Endothelial cell of umbilical vein (primary cell): ENCODE data around the gene RAD51B. TPM values are rescaled to one million over a fixed set of nuclear protein-coding genes. Genes with fewer than 3 reads are reported as not detected.
"Not testable (repeated sequence)": the region's sequence is repeated elsewhere in the genome, so short reads cannot be mapped to it uniquely, and the experiment has no call there.

Experiments used
- BruUV-seq: library from RNA; stranded (reverse); fragments of 400-500 nt; replicated peaks from 2 replicates; lab custom pipeline; 2021; lab: Mats Ljungman, UMichigan
- CTCF ChIA-PET: fragments of 300-600, 350-600 bp; sonication (Branson Sonifier 250); formaldehyde crosslinking; loops from one replicate; lab custom pipeline; 2021; ENCODE audit warnings: antibody characterized with exemption, inconsistent platforms; lab: Charles Lee
- POLR2A ChIA-PET: fragments of 300-600, 350-600 bp; sonication (Branson Sonifier 250); formaldehyde crosslinking; loops from one replicate; lab custom pipeline; 2021; ENCODE audit warnings: antibody characterized with exemption, inconsistent platforms; lab: Charles Lee
- DNase-seq: peaks from one replicate; pipeline ENCODE4 v3.0.0-alpha.2; 2011; ENCODE audit warnings: low read depth, low spot score
- FAIRE-seq: peaks from 2 replicates; lab custom pipeline; 2011; peaks lifted over from hg19 to GRCh38; lab: Jason Lieb, UNC
- H2AFZ ChIP-seq: 2 replicates; pipeline ENCODE4 v1.6.0; 2012; ENCODE audit warnings: low read depth, low read length, control low read depth, inconsistent platforms
- H3K27ac ChIP-seq: 2 replicates; pipeline ENCODE4 v1.5.1; 2011; ENCODE audit warnings: low read depth, mild to moderate bottlenecking, control low read depth, low read length, moderate library complexity; ENCODE audit not compliant: insufficient read depth
- H3K27me3 ChIP-seq, 2 experiments: 2 replicates each; pipeline versions ENCODE4 v1.6.0 to v1.6.1; 2011; ENCODE audit warnings: low read length in 2 of 2, mixed read lengths in 1 of 2; ENCODE audit not compliant: control insufficient read depth in 2 of 2, insufficient read depth in 2 of 2
- H3K36me3 ChIP-seq, 2 experiments: 2 replicates in 1 of 2; 3 replicates in 1 of 2; pipeline ENCODE4 v1.5.1; 2011; ENCODE audit warnings: low read length in 2 of 2, mild to moderate bottlenecking in 1 of 2, moderate library complexity in 1 of 2; ENCODE audit not compliant: control insufficient read depth in 2 of 2, insufficient read depth in 2 of 2; ENCODE audit errors: extremely low read depth in 1 of 2
- H3K4me1 ChIP-seq: 3 replicates; pipeline ENCODE4 v1.5.1; 2011; ENCODE audit warnings: mild to moderate bottlenecking, low read length; ENCODE audit not compliant: control insufficient read depth, insufficient read depth; ENCODE audit errors: extremely low read depth
- H3K4me2 ChIP-seq: 2 replicates; pipeline ENCODE4 v1.6.1; 2011; ENCODE audit warnings: low read length, control low read depth, mixed read lengths; ENCODE audit not compliant: insufficient read depth
- H3K4me3 ChIP-seq, 3 experiments: fragments of 200-600 bp in 1 of 3; sonication (generic), shearing (Covaris generic) in 1 of 3; replicated peaks in 1 of 3; 2 replicates each; pipeline ENCODE4 v1.5.1; 2011 to 2016; ENCODE audit warnings: control low read depth in 3 of 3, low read length in 3 of 3, mild to moderate bottlenecking in 2 of 3, inconsistent platforms in 1 of 3, low read depth in 1 of 3, moderate library complexity in 1 of 3; ENCODE audit not compliant: insufficient read depth in 1 of 3
- H3K79me2 ChIP-seq: 2 replicates; pipeline ENCODE4 v1.6.0; 2012; ENCODE audit warnings: low read length, inconsistent platforms; ENCODE audit not compliant: control insufficient read depth, insufficient read depth
- H3K9ac ChIP-seq: replicated peaks from 2 replicates; pipeline ENCODE3; 2011; ENCODE audit warnings: low read length, control low read depth; ENCODE audit not compliant: insufficient read depth; ENCODE audit errors: extremely low read depth
- H3K9me1 ChIP-seq: replicated peaks from 3 replicates; pipeline ENCODE4 v1.6.0; 2011; ENCODE audit warnings: mild to moderate bottlenecking, low read length; ENCODE audit not compliant: control insufficient read depth, insufficient read depth; ENCODE audit errors: extremely low read depth
- H3K9me3 ChIP-seq: replicated peaks from 2 replicates; pipeline ENCODE4 v1.5.1; 2012; ENCODE audit warnings: low read length, inconsistent platforms; ENCODE audit not compliant: control insufficient read depth, insufficient read depth
- H4K20me1 ChIP-seq: replicated peaks from 2 replicates; pipeline ENCODE3; 2011; ENCODE audit warnings: mild to moderate bottlenecking, low read length; ENCODE audit not compliant: control insufficient read depth, insufficient read depth; ENCODE audit errors: extremely low read depth
- EZH2 ChIP-seq: IDR thresholded peaks from 2 replicates; pipeline ENCODE4 v1.6.1; 2012; ENCODE audit warnings: borderline replicate concordance, low read depth, mild to moderate bottlenecking, moderate library complexity, low read length, inconsistent platforms; ENCODE audit not compliant: severe bottlenecking
- FOS ChIP-seq: IDR thresholded peaks from 2 replicates; pipeline ENCODE4 v1.6.1; 2011; ENCODE audit warnings: mild to moderate bottlenecking, low read length, moderate library complexity, borderline replicate concordance; ENCODE audit not compliant: insufficient read depth
- GATA2 ChIP-seq: IDR thresholded peaks from 2 replicates; pipeline ENCODE4 v1.7.0; 2011; ENCODE audit warnings: low read depth, mild to moderate bottlenecking, moderate library complexity, mixed read lengths, low read length; ENCODE audit not compliant: insufficient read length, insufficient read depth
- JUN ChIP-seq: IDR thresholded peaks from 2 replicates; pipeline ENCODE4 v1.6.1; 2011; ENCODE audit warnings: borderline replicate concordance, low read depth; ENCODE audit not compliant: insufficient read length, insufficient read depth
- MYC ChIP-seq: IDR thresholded peaks from one replicate; pipeline ENCODE4 v1.6.1; 2011; ENCODE audit warnings: mild to moderate bottlenecking, low read depth, low read length
- POLR2A ChIP-seq: IDR thresholded peaks from 2 replicates; pipeline ENCODE4 v1.6.1; 2012; ENCODE audit warnings: low read depth, mild to moderate bottlenecking, control low read depth, low read length
- POLR2AphosphoS5 ChIP-seq: IDR thresholded peaks from 2 replicates; pipeline ENCODE4 v1.6.1; 2012; ENCODE audit warnings: low read depth, mild to moderate bottlenecking, control low read depth, low read length, moderate library complexity; ENCODE audit not compliant: insufficient read depth
- dilution Hi-C: fragments of 300-500 bp; cut with MboI; formaldehyde crosslinking; loops from one replicate; pipeline ENCODE4 v1.15.0; 2019; ENCODE audit warnings: low sequenced_read_pairs; ENCODE audit not compliant: extremely low pct_ligation_motif_present
- intact Hi-C: fragments of 100-400 bp; cut with micrococcal nuclease; formaldehyde crosslinking; loops from one replicate; pipeline ENCODE4 v1.10.0; 2022
- polyA plus RNA-seq, 4 experiments: library from polyadenylated mRNA; depleted of rRNA in 3 of 4; stranded (reverse) in 3 of 4; unstranded in 1 of 4; fragments of >200 nt; gene quantifications; 2 replicates each; pipeline versions ENCODE4 v1.2.1 to v1.2.3, GENCODE V29; 2011 to 2012; ENCODE audit warnings: missing spikeins in 1 of 4
- total RNA-seq: library from RNA; stranded (reverse); gene quantifications from 2 replicates; pipeline ENCODE4 v1.2.3, GENCODE V29; 2021
- TF ChIP-seq, protein P1 (sequence below), 2 donors: IDR thresholded peaks; 1 replicate in 1 of 2; 2 replicates in 1 of 2; pipeline ENCODE4 v1.5.1; 2011; ENCODE audit warnings: low read length in 2 of 2, mild to moderate bottlenecking in 2 of 2, moderate library complexity in 2 of 2, control low read depth in 1 of 2, inconsistent platforms in 1 of 2, low read depth in 1 of 2; ENCODE audit not compliant: insufficient read depth in 1 of 2; ENCODE audit errors: extremely low read depth in 1 of 2

Gene RAD51B
- total and polyA plus RNA-seq, 2 donors (not counting 3 experiments of a cell fraction or from before 2014, with no cell fraction given): 3.9 to 19.0 TPM

DNA sequence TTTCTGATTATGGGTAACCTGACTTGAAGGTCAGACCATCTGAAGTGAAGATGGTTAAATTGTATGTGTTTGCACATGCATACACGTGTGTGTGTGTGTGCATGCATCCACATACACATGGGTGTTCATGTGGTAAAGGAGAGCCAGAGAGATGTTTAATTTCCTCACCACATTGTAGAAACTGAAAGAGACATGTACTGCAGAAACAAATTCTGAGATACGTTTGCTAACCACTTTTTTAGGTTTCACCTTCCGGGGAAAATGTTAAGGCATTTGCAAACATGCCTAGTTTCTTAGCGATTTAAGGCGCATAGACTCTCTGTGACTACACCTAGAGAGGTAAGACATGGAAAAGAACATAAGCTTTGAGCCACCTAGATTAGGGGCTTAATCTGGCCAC lies 362.9 kb downstream of the RAD51B start:
- POLR2A ChIA-PET: no interaction called here

DNA sequence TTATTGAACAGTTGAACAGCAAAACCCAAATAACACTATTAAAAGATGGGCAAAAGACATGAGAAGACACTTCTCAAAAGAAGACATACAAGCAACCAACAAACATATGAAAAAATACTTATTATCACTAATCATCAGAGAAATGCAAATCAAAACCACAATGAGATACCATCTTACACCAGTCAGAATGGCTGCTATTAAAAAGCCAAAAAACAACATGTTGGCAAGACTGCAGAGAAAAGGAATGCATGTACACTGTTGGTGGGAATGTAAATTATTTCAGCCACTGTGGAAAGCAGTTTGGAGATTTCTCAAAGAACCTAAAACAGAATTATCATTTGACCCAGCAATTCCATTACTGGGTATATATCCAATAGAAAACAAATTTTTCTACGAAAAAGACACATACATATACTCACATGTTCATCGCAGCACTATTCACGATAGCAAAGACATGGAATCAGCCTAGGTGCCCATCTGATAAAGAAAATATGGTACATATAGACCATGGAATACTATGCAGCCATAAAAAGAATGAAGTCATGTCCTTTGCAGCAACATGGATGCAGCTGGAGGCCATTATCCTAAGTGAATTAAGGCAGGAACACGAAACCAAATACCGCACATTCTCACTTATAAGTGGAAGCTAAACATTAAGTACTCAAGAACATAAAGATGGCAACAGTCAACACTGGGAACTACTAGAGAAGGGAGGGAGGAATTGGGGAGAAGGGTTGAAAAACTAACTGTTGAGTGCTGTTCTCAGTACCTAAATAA lies 367.1 kb downstream of the RAD51B start:
- H3K9ac ChIP-seq, H3K4me2 ChIP-seq, BruUV-seq, H3K27me3 ChIP-seq, H2AFZ ChIP-seq, FAIRE-seq, POLR2A ChIA-PET, H3K79me2 ChIP-seq, H3K4me1 ChIP-seq, H3K36me3 ChIP-seq, dilution Hi-C loops, H3K27ac ChIP-seq, H3K9me1 ChIP-seq, intact Hi-C loops, DNase-seq, H3K9me3 ChIP-seq, H3K4me3 ChIP-seq, H4K20me1 ChIP-seq, CTCF ChIA-PET: not testable (repeated sequence)

More for the DNA sequence above, 362.9 kb downstream of the RAD51B start:
- DNase-seq (no peak), FAIRE-seq (no peak)
- Histone ChIP-seq H3K27me3 (no peaks in the 10 kb centered on the region), H3K36me3 (no peaks in the 10 kb centered on the region), H3K9me3 (no peaks in the 10 kb centered on the region), H3K4me2 (no peak overlapping the region), H2AFZ (no peak overlapping the region), H3K4me1 (peaks cover 10% of the 10 kb centered on the region), H3K27ac (no peak overlapping the region), H3K9me1 (no peaks in the 10 kb centered on the region), H4K20me1 (no peaks in the 10 kb centered on the region), H3K79me2 (no peaks in the 10 kb centered on the region), H3K9ac (no peak overlapping the region), H3K4me3 (no peak overlapping the region)
- CTCF ChIA-PET: no interaction called here
- intact Hi-C loops: no loop called here
- TF ChIP-seq JUN (no peak), POLR2A (no peak), POLR2AphosphoS5 (no peak), MYC (no peak), EZH2 (no peak), GATA2 (no peak), FOS (no peak)
- TF ChIP-seq, protein P1, sequence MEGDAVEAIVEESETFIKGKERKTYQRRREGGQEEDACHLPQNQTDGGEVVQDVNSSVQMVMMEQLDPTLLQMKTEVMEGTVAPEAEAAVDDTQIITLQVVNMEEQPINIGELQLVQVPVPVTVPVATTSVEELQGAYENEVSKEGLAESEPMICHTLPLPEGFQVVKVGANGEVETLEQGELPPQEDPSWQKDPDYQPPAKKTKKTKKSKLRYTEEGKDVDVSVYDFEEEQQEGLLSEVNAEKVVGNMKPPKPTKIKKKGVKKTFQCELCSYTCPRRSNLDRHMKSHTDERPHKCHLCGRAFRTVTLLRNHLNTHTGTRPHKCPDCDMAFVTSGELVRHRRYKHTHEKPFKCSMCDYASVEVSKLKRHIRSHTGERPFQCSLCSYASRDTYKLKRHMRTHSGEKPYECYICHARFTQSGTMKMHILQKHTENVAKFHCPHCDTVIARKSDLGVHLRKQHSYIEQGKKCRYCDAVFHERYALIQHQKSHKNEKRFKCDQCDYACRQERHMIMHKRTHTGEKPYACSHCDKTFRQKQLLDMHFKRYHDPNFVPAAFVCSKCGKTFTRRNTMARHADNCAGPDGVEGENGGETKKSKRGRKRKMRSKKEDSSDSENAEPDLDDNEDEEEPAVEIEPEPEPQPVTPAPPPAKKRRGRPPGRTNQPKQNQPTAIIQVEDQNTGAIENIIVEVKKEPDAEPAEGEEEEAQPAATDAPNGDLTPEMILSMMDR (IDR thresholded peaks at IDR 0.05; ENCODE audit: extremely low read depth in 1 of 2, insufficient read depth in 1 of 2, low read depth in 1 of 2, low read length in 2 of 2): no peak
- dilution Hi-C loops: no loop called here
- no TSS peak for BruUV-seq
